Right lobe of liver (tissue), 4 donors: ENCODE results near the gene GSN.

Experiments used
- POLR2A ChIP-seq: fragments of 450-650 bp; IDR thresholded peaks from one replicate; pipeline ENCODE4 v1.6.1; 2017; ENCODE audit warnings: antibody characterized with exemption, mild to moderate bottlenecking
- TF ChIP-seq, protein P1 (sequence below), 4 donors: fragments of 200-600 bp in 3 of 4; fragments of 450-650 bp in 1 of 4; IDR thresholded peaks; one replicate each; pipeline versions ENCODE4 v1.5.1 to v1.8.0; 2016 to 2022; ENCODE audit warnings: antibody characterized with exemption in 4 of 4, mild to moderate bottlenecking in 2 of 4
- donor health status: DM: no; HTN: no; CAD: no.
- donor health status: DM: no; HTN: no; CAD: no.
- donor health status: DM: no; HTN: yes; CAD: no.

DNA sequence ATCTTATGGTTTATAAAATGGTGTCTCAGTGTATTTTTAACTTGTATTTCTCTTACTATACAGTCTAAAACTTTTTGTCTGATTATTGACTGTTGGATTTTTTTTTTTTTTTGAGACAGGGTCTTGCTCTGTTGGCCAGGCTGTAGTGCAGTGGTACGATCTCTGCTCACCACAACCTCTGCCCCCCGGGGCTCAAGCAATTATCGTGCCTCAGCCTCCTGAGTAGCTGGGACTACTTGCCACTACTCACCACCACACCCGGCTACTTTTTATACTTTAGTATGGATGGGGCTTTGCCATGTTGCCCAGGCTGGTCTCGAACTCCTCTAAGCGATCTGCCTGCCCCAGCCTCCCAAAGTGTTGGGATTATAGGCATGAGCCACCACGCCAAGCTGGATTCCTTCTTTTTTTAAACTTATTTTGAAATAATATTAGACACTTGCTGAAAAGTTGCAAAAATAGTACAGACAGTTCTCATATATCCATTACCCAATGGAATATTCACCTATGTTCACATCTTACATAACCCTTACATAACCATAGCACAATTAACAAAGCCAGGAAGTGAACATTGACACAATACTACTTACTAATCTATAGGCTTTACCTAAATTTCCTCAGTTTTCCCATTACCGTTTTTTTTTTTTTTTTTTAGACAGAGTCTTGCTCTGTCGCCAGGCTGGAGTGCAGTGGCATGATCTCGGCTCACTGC is 54.9 kb downstream of the GSN start:
- TF ChIP-seq, protein P1, sequence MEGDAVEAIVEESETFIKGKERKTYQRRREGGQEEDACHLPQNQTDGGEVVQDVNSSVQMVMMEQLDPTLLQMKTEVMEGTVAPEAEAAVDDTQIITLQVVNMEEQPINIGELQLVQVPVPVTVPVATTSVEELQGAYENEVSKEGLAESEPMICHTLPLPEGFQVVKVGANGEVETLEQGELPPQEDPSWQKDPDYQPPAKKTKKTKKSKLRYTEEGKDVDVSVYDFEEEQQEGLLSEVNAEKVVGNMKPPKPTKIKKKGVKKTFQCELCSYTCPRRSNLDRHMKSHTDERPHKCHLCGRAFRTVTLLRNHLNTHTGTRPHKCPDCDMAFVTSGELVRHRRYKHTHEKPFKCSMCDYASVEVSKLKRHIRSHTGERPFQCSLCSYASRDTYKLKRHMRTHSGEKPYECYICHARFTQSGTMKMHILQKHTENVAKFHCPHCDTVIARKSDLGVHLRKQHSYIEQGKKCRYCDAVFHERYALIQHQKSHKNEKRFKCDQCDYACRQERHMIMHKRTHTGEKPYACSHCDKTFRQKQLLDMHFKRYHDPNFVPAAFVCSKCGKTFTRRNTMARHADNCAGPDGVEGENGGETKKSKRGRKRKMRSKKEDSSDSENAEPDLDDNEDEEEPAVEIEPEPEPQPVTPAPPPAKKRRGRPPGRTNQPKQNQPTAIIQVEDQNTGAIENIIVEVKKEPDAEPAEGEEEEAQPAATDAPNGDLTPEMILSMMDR (IDR thresholded peaks at IDR 0.05), result no peak
- TF ChIP-seq POLR2A, result no peak
